Kidney (tissue), 14 donors: ENCODE data around the gene UBAP2. TPM values are rescaled to one million over a fixed set of nuclear protein-coding genes. Genes with fewer than 3 reads are reported as not detected.

Source experiments
- DNase-seq, 5 donors: peaks; one replicate each; pipeline ENCODE4 v3.0.0-alpha.2; 2013 to 2020
- FAIRE-seq: peaks from 2 replicates; lab custom pipeline; 2012; peaks lifted over from hg19 to GRCh38; lab: Jason Lieb, UNC
- H3K27ac ChIP-seq, 2 donors: one replicate each; pipeline ENCODE4 v1.7.0; 2013; ENCODE audit warnings: low read depth in 2 of 2, low read length in 2 of 2, inconsistent platforms in 1 of 2
- H3K27me3 ChIP-seq: one replicate; pipeline ENCODE4 v1.7.1; 2013; ENCODE audit warnings: low read length, inconsistent platforms; ENCODE audit not compliant: control insufficient read depth, insufficient read depth
- H3K36me3 ChIP-seq, 3 donors: one replicate each; pipeline versions ENCODE4 v1.7.0 to v1.7.1; 2013; ENCODE audit warnings: low read length in 3 of 3, control low read depth in 1 of 3, inconsistent platforms in 1 of 3; ENCODE audit not compliant: insufficient read depth in 3 of 3, control insufficient read depth in 2 of 3
- H3K4me1 ChIP-seq, 3 donors: one replicate each; pipeline versions ENCODE4 v1.7.0 to v1.7.1; 2013; ENCODE audit warnings: low read length in 3 of 3, inconsistent platforms in 1 of 3, low read depth in 1 of 3; ENCODE audit not compliant: control insufficient read depth in 2 of 3, insufficient read depth in 2 of 3
- H3K4me3 ChIP-seq, 3 donors: one replicate each; pipeline versions ENCODE4 v1.7.0 to v1.8.1; 2013; ENCODE audit warnings: low read length in 3 of 3, control low read depth in 1 of 3, inconsistent platforms in 1 of 3
- H3K9ac ChIP-seq, 3 donors: one replicate each; pipeline versions ENCODE4 v1.7.0 to v1.7.1; 2013; ENCODE audit warnings: low read length in 3 of 3, control low read depth in 1 of 3, inconsistent platforms in 1 of 3
- H3K9me3 ChIP-seq, 3 donors: one replicate each; pipeline versions ENCODE4 v1.7.0 to v1.7.1; 2013; ENCODE audit warnings: low read length in 3 of 3, control low read depth in 1 of 3, inconsistent platforms in 1 of 3; ENCODE audit not compliant: control insufficient read depth in 2 of 3, insufficient read depth in 1 of 3
- CTCF ChIP-seq: IDR thresholded peaks from 3 replicates; pipeline ENCODE4 v1.5.1; 2012; ENCODE audit warnings: mild to moderate bottlenecking, moderate library complexity, borderline replicate concordance; ENCODE audit not compliant: insufficient read depth; ENCODE audit errors: extremely low read depth
- intact Hi-C: fragments of 100-400 bp; cut with DNase I; formaldehyde crosslinking; loops from one replicate; pipeline ENCODE4 v1.11.1; 2022
- polyA plus RNA-seq: library from polyadenylated mRNA; stranded (reverse); fragments of 350-450 nt; fragmentation: Illumina TruSeq; extraction: RNeasy Lipid Tissue Mini Kit (QIAGEN cat#74804); gene quantifications from one replicate; pipeline ENCODE4 v1.2.3, GENCODE V29; 2014; ENCODE audit warnings: low read depth, low replicate concordance; ENCODE audit not compliant: insufficient read depth
- total RNA-seq: library from RNA; stranded (reverse); fragmentation: NEBNext Ultra II Directional; extraction: Animal tissue kit (Norgen Biotek cat#: 25700); gene quantifications from one replicate; pipeline ENCODE4 v1.2.1, GENCODE V29; 2021
- donor health status: control.
- donor health status: control.
- donor health status: control.
- donor health status: control.
- donor health status: control.
- donor health status: DM: yes; HTN: yes; CAD: no.
- donor health status: Normal renal cell carcinoma (clear cell type).

Gene UBAP2
- total and polyA plus RNA-seq, 2 donors from 2014 or later: 11.0 to 33.1 TPM

GRCh38 chr9:33931326-33931725 is 117.4 kb downstream of the UBAP2 start:
- no peak for TF ChIP-seq CTCF
- FAIRE-seq (no peak), DNase-seq (no peak)
- peaks cover 7 to 56% (median 33%) of the 10 kb centered on the region in 3 donors for H3K36me3 ChIP-seq
- no peak overlapping the region for H3K27ac ChIP-seq
- no peak overlapping the region for H3K4me3 ChIP-seq
- H3K9ac ChIP-seq: no peak overlapping the region
- intact Hi-C loops: no loop called here
- no peaks in the 10 kb centered on the region for H3K9me3 ChIP-seq
- H3K27me3 ChIP-seq: no peaks in the 10 kb centered on the region
- no peaks in the 10 kb centered on the region for H3K4me1 ChIP-seq

- no peak for FAIRE-seq
- Histone ChIP-seq H3K4me1 (no peaks in the 10 kb centered on the region), H3K27ac (no peak overlapping the region), H3K27me3 (no peaks in the 10 kb centered on the region), H3K9ac (no peak overlapping the region), H3K9me3 (no peaks in the 10 kb centered on the region), H3K36me3 (peaks cover 7 to 47% (median 21%) of the 10 kb centered on the region in 3 donors), H3K4me3 (no peak overlapping the region)
- TF ChIP-seq CTCF: no peak
- intact Hi-C loops: no loop called here
- DNase-seq: no peak
Measured at GRCh38 chr9:33927694-33928093, 121.0 kb downstream of the UBAP2 start.

- no peak for TF ChIP-seq CTCF
- FAIRE-seq (no peak), DNase-seq (no peak)
- Histone ChIP-seq H3K4me1 (no peaks in the 10 kb centered on the region), H3K27ac (no peak overlapping the region), H3K27me3 (no peaks in the 10 kb centered on the region), H3K9ac (no peak overlapping the region), H3K36me3 (peaks cover 7 to 49% (median 18%) of the 10 kb centered on the region in 3 donors), H3K9me3 (no peaks in the 10 kb centered on the region), H3K4me3 (no peak overlapping the region)
- intact Hi-C loops: no loop called here
Measured at GRCh38 chr9:33926746-33927485, 121.8 kb downstream of the UBAP2 start.
